Daoy (cell line): ENCODE results near the gene ADGRG4. TPM values are rescaled to one million over a fixed set of nuclear protein-coding genes. Genes with fewer than 3 reads are reported as not detected.

Experiments
- total RNA-seq: library from RNA; depleted of rRNA; stranded (reverse); fragments of >200 nt; shearing (Covaris generic); gene quantifications from 2 replicates; pipeline ENCODE4 v1.2.3, GENCODE V29; 2014; rRNA removed

The ADGRG4 gene
- total RNA-seq, 1 experiment from 2014 or later, result not detected

Other genes starting within 250 kb of the ADGRG4 start
- 27.1 and 32.2 TPM in 2 replicates for gene FHL1, start 153.4 kb upstream of the ADGRG4 start, total RNA-seq
- 14.1 and 17.7 TPM in 2 replicates for gene MAP7D3, start 49.6 kb upstream of the ADGRG4 start, total RNA-seq
- not detected in 2 replicates for gene BRS3, start 187.0 kb downstream of the ADGRG4 start, total RNA-seq
- 73.5 and 97.5 TPM in 2 replicates for gene HTATSF1, start 196.6 kb downstream of the ADGRG4 start, total RNA-seq
- gene VGLL1, start 231.3 kb downstream of the ADGRG4 start, total RNA-seq, result not detected in 2 replicates